Activated gamma-delta T cell (primary cell): Measurements from ENCODE around the gene ABL1.

Experiments
- DNase-seq: peaks from one replicate; lab custom pipeline; 2025; lab: John Stamatoyannopoulos, UW

Gene ABL1

DNA sequence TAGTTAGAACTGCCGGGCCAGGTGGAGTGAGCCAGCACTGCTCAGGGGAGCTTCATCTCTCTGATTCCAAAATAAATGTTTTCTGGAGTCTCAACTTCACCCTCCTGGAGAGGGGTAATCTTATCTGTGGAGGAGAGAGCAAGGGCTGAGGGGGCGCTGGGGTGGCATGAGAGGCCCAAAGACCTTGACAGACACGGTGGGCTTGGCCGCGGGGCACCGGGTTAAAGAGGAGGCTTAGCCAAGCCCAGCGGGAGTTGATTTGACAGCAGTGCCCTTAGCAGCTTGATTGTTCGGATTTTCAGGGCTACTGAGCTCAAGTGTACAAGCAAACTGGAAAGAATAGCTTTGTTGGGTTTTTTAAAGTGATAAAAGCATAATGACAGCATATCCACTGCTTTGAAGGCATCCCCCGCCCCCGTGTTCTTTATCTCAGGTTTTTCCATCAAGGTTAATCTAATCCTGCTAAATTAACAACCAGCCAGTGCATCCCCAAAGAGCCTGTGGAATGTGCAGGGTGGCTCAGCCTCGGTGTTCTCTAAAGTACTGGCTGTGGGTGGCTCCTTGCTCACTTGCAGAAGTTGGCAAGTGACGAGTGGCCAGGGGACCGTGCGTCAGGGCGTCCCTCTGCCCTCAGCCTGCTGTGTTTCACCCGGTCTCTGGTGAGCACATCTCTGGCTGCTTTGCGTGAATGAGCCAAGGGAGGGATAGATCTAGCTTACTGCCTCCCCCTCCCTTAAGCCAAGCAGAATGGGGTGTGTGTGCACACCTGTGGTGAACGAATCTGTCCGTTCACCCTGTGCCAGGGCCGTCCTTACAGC, 56.0 kb downstream of the ABL1 start:
- no peak for DNase-seq

DNA sequence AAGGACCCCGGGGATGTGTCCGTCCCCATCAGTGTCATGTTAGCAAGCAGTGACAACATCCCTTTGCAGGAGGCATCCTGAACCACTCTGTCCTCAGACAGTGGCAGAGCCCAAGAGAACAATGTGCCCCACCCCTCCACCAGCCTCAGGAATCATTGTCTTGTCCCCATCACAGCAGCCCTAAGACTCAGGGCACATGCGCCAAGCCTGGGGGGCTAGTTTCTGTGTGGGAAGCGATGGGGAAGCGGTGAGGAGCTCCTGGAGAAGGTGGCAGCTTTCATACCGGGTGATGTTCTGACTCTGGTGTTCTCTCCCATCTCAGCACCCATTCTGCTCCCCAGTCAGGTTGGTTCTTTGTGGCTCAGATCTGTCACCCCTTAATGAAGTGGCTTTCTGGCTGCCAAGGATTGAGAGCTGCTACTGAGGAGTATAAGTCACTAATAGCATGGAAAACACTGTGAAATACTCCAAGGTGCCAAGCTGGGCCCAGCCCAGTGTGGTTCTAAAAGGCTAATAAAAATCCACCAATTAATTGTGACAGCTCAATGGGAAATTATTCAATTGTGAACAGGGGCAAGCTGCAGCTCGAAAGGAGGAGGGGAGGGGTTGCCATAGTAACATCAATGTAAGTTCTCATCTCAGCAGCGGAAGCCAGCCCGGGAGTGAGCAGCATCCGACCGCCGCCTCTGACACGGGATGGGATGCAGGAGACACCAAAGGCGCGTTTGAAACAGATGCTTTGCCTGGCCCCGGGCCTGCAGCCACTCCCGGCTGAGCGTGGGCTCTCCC, 56.8 kb downstream of the ABL1 start:
- DNase-seq: no peak

DNA sequence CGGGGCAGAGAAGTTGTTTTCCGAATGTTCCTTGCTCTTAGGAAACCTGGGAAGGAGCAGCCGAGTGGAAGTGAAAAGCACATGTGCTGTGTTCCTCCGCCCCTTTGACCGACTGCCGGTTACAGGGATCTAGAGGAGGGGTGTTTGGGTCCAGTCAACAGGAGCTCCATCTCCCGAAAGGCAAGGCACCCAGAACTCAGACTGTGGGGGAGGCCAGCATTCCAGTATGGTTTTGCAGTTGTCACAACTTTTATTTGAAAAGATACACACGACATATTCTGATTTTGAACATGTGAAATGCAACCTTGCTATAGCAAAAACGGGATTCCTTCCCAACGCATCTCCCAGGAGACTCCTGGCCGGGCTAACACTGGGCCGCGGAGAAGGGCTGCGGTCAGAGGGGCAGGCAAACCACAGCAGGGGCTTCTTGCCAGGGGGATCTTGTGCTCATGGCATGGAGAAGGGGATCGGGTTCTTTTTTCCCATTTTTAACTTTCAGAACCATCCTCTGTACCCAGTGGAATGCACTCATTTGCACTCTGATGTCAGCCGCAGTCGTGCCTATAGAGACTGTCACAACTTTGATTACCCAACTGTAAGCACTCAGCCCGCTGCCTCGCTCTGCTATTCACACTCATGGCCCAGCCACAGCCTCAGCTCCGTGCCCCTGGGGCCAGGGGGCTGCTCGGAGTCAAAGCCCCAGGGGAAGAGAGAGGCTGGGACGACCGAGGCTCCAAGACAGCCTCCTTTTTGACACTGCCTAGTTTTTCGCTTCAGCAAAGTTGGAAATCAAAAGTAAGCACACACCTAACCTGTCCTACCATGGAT, 57.6 kb downstream of the ABL1 start:
- no peak for DNase-seq

DNA sequence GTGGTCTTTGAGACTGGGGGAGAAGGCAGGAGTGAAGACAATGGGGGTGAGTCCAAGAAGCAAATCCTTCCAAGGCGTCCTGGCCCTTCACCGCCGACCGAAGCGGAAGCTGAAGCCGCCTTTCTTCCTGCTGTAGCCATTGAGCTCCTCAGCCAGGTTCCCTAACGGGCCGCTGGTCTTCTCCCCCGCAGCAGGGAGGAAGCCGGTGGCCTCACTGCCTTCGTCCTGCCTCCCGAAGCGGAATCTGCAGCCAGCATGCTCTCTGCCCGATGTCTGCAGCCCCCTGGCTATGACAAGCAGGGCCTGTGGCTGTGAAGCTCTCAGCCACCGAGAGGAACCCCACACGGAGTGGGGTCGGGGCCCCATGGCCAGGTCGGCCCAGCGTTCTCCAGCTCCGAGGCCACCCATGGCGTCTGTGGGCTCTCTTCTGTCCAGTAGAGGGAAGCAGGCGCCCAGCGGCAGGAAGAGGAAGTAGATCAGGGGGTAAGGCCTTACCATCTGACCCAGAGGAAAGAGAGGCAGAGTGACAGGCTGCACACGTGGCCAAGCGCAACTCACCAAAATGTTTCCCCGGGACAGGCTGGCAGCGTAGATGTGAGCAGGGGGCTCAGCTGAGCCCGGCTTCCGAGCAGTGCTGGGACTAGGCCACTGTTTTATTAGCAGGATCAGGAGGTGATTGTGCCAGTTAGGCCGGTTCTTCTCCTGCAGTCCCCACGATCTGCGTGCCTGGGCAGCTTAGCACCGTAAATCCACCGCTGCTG, 58.5 kb downstream of the ABL1 start:
- no peak for DNase-seq

DNA sequence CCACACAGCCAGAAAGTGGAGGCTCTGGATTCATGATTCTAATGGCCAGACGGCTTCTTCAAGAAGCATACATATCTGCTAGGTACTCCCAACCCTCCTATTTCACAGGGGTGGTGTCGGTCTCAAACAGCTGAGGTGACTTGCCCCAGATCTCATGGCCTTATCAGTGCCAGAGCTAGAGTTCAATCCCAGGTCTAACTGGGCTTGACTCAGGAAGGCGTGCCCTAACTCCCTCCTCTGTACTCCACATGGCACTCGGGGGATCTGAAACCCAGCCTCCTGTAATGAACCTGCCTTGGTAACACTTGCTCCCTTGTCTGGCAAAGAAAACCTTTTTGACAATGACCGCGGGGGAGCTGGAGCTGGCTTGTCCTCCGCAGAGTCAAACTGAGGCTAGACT, 59.5 kb downstream of the ABL1 start:
- DNase-seq: no peak

DNA sequence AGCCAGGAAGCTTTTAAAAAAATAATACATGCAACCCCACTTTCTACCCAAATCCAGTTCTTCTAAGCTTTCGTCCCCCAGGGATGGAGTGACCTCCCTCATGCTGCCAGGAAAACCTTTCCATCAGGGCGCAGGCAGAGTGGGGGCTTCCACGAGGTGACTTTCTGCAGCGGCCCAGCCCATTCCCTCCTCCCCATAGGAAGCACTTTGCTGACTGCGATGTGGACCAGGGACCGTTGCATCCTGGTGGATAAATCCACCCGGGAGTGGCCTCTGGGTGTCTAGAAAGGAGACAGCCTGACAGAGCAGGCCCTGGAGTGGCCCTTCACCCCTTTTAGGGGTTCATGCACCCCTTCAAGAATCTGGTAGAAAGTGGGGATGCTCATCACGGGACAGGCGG, 60.0 kb downstream of the ABL1 start:
- DNase-seq: no peak

DNA sequence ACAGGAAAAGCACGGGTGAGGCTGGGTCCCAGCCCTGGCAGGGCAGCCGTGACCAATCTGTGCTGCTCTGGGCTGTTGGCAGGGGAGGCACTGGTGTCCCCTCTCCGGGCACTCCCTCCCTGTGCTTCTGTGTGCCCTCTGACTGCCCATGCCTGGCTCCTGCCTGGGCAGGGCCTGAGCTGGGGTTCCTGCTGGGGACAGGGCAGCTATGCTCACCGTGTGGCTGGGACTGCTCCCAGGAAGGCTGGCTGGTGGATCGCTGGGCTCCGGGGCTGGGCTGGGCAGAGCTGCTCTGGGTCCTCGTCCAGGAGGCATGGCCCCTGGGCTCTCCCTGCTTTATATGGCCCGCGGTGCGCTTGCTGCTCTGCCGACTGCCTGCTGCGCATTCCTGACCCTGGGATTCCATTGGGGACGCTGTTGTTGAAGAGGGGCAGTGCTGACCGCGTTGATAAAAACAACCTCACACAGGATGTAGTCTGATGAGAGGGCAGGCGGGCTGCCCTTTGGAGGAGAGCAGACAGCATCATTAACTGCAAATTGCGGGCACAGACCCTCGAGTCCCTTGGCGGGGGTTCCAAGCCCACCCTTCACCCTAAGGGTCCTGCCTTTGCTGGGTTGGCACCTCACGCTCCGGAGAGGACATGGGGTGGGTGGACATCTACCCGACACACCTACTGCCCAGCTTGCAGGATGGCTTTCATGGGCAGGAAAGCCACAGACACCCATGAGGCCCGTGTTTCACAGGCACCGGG, 60.6 kb downstream of the ABL1 start:
- DNase-seq: no peak

DNA sequence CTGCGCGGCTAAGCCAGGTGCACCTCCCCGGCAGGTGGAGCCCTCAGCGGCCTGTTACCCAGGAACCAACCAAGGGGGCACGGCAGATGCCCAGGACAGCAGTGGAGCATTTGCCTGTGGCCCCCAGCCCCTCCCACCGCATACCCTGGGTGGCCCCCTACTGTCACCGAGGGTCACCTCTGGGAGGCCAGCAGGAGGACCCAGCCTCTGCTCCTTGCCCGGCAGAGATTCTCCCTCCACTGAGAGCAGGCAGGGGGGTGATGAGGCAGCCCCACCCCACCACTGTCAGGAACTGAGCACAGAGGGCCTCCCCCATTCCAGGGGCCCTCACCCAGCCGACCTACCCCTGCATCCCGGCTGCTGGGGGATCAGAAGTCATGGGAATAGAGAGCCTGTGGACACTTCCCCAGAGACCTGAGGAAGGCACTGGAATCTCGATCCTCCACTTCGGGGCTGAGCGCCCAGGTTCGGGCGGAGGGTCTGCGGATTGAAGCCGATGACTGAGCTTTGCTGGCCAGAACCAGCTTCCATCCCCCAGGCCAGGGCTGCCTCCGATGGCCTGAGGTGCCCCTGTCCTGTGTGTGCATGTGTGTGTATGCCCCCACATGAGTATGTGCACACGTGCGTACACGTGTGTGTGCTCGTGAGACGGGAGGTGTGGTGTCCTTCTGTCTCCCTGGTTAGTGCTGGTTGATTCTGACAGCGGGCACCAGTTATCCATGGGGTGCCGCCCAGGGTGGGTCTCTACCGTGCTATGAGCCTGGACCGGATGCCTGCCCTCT, 61.4 kb downstream of the ABL1 start, which contains the start of gene QRFP:
QRFP (minus strand) TSS at position 580 of the 782 bp plus-strand sequence. CDS start 2,974 bp downstream, outside the sequence.
- no peak for DNase-seq

DNA sequence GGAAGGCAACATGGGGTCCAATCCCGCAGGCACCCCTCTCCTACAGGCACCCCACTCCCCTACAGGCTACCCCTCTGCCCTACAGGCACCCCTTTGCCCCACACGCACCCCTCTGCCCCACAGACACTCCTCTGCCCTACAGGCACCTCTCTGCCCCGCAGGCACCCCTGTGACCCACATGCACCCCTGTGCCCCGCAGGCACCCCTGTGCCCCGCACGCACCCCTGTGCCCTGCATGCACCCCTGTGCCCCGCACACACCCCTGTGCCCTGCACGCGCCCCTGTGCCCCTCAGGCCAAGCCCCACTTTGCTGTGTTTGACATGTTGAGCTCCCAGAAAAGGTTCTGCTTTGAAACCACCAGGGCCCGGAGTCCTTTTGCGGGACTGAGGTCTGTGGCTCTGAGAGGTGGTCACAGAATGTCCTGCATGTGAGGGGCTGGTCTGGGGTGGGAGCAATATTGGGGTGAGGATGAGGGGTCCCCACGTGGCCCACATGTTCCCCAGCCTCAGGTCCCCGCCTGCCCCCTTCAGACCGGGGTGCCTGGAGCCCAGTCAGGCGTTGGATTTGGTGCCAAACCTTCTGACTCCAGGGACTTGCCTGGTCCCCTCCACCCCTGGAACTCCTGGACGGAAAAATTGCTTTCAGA, 62.2 kb downstream of the ABL1 start:
- DNase-seq: no peak

DNA sequence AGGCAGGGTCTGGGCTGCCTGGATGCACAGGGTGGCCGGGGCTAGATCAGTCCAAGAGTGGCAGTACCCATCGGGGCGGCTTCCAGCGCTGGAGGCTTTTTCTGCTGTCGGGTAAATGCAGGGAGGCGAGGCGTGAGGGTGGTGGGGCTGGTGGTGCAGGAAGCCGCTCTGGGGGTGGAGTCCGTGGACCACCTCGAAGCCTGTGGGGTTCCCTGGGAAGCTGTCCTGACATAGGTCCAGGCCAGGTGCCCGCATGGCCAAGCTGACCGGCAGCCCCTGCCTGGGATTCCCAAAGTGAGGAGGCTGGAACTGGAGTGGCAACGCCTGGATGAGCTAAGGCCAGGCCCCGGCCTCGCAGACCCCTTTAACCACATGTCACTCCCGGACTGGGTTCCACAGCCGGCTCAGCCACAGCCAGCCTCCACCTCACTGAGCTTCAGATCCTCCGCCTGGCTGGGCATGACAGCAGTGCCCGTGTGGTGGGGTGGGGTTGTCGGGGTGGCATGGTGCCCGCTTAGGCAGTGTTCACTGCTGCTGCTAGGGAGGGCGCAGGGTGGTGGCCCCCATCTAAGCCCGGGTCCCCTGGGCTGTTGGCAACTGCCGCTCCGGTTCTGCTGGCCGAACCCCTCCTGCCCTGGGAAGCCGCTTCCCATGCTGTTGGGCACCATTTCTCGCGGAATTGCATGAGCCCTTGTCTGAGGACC, 62.9 kb downstream of the ABL1 start:
- DNase-seq: no peak

DNA sequence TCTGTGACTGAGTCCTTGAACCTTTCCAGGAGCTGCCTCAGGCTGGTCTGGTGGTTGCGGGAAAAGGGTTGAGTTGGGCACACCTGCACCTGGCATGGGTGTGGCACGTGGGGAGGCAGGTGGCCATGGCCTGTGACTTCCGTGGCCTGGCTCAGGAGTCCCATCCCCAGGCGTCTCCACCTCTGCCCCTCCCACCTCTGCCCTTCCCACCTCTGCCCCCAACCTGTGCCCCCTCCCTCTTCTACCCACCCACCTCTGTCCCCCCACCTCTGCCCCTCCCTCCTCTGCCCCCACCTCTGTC, 63.4 kb downstream of the ABL1 start:
- DNase-seq: no peak

DNA sequence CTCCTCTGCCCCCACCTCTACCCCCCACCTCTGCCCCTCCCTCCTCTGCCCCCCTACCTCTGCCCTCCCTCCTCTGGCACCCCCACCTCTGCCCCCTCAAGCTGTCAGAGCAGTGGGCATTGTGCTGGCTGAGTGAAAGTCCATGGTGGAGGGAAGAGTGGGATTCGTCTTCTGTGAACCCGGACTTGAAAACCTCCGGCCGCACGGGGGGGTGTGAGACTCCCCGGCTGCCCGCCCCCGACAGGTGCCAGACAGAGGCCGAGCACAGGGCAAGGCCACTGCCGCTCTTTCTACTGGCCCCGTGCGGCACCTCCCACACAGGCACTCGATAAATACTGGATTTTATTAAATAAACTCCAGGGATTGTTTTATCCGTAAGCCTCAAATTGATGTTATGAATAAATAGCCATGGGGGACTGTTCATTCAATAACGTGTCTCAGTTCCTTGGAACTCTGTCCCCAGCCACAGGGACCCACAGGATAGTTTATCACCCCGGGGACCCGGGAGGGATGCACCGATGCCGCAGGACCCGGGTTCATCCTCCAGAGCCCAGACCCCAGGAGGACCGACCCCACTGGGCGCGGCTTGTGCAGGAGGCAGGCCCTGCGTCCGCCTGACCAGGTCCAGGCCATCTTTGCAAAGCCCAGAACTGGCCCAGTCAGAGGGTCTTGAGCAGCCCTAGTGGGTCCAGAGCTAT, 64.1 kb downstream of the ABL1 start:
- no peak for DNase-seq

DNA sequence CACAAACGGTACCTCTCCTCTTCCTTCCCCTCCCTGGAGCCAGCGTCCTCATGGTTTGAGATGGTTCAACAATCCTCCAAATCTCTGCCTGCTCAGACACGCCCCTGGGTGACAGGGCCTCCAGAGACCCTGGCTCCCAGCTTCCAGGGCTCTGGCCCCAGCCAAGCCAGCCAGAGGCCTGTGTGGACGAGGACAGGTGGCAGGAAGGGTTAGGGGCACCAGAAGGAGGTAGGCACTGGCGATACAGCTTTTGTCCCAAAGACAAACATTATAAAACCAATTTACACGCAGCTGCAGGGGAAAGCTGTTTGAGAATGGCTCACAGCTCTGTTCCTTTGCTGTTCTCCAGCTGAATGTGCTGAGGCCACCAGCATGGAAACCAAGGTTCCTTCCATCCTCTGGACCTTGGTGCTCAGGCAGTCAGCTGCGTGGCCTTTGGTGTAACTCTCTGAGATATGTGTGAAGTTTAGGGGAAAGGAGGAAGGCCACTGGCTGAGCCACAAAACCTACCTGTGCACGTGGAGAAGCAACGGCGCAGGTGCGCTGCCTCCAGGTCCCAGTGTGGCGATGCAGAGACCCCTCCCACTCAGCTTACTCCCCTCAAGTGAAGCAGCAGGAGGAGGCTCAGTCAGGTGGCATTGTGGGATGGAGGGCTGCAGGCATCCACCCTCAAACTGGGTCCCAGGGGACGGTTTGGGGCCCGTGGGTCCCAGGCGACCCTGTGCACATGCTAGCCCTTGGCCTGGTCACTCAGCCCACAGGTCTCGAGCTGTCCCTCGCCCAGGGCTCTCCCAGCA, 65.8 kb downstream of the ABL1 start:
- no peak for DNase-seq

DNA sequence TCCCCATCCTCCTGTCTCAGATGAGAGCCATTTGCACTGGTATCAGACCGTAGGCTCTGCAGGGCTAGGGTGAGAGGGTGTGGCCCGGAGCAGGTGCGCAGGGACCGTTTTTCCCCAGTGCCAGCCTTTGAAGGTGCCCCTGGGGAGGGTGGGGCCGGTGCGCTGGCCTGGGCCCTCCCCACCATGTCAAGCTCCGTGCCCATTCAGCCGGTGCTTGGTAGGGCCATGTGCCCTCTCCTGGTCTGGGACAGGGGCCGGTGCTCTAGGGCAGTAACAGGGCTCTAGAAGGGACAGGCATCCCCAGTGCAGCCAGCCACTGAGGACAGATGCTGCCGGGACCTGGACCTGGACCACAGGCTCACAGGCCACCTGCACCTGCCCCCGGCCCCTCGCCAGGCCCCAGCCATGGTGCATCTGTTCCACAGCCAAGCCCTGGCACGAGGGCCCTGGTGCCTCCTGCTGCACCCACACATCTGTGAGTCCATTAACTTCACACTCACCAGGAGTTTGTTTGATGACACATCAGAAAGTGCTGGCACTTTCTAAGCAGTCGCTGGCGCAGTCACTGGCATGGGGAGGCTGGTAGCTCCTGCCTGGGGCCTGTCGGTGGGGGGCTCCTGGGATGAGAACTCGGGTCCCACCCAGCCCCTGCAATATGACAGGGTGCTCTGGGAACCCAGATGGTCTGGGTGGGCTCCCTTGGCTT, 66.6 kb downstream of the ABL1 start:
- DNase-seq: no peak

DNA sequence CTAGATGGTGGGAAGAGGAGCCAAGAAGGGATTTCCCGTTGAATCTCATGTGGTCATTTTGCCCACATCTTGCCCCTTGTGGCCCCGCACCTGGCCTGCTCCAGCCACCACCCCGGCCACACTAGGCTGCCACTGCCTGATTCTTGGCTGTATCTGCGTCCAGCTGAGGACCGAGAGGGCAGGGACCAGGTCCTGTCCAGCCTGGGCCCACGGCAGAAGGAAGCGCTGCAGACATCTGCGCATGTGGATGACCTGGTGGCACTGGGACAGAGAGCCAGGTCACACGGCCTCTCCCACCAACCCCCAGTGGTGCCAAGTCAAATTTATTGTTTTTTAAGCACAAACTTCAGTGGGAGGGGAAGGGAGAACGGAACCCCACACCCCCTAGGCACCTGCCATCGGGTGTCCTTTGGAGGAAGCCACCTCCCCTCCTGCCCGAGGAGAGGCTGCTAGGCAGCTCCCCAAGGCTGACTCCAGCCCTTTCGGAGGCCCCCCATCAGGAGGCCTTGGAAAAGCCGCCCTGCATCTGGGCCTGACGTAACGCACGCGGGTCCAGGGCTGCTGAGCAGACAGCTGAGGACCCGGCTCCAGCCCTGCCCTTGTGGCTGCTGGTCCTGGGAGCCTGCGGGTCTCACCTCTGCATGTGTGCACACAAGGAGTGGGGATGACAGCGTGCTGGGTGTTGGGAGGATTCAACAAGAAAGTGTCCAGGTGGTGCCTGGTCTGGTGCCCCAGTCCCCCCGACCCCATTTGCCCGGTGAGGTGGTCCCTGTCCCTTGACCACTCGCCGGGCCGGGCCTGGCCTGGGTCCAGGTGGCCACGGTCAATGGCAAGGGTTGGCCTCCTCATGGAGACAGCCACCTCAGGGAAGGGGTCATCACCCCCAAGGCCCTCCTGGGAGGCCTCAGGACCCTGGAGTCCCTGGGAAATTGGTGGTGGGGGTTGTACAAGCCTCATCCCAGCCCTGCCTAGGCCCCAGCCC, 67.4 kb downstream of the ABL1 start:
- no peak for DNase-seq
